GM19043 (cell line): ENCODE measurements around the gene U2AF2.
A peak's percentile ranks its signal among the peaks of the same experiment; 100 is the strongest.

Experiments used
- ATAC-seq: cut with Tn5 transposase; IDR thresholded peaks from one replicate; pipeline ENCODE4 v1.9.1; 2021; ENCODE audit warnings: low read depth; ENCODE audit not compliant: unreplicated experiment

Gene U2AF2

GRCh38 chr19:55654868-55655647 is at the start of gene U2AF2:
U2AF2 (plus strand) TSS chr19:55655035; CDS start chr19:55655105, 70 bp downstream.
- ATAC-seq: peak; percentile 31

GRCh38 chr19:55605207-55605636 is 49.6 kb upstream of the U2AF2 start:
- peak; percentile 63 for ATAC-seq

- no peak for ATAC-seq
Observed at GRCh38 chr19:55605637-55606470, 49.0 kb upstream of the U2AF2 start, which contains the start of gene ZNF865. ZNF865 (plus strand) TSS chr19:55605647; CDS start chr19:55613619, 7,972 bp downstream.

- ATAC-seq: no peak
Observed at GRCh38 chr19:55606471-55606787, 48.4 kb upstream of the U2AF2 start.

GRCh38 chr19:55606817-55607216 is 48.0 kb upstream of the U2AF2 start:
- no peak for ATAC-seq

- no peak for ATAC-seq
Observed at GRCh38 chr19:55609326-55609725, 45.5 kb upstream of the U2AF2 start.

- ATAC-seq: no peak
Observed at GRCh38 chr19:55611300-55611982, 43.4 kb upstream of the U2AF2 start.

GRCh38 chr19:55611983-55612645 is 42.7 kb upstream of the U2AF2 start:
- no peak for ATAC-seq

- ATAC-seq: no peak
Observed at GRCh38 chr19:55613396-55613795, 41.4 kb upstream of the U2AF2 start.

GRCh38 chr19:55613930-55614710 is 40.7 kb upstream of the U2AF2 start:
- no peak for ATAC-seq

GRCh38 chr19:55614711-55615542 is 39.9 kb upstream of the U2AF2 start:
- no peak for ATAC-seq

GRCh38 chr19:55615543-55616394 is 39.1 kb upstream of the U2AF2 start:
- no peak for ATAC-seq

GRCh38 chr19:55616395-55616875 is 38.4 kb upstream of the U2AF2 start:
- ATAC-seq: no peak

- no peak for ATAC-seq
Observed at GRCh38 chr19:55617426-55617825, 37.4 kb upstream of the U2AF2 start.

- ATAC-seq: no peak
Observed at GRCh38 chr19:55618426-55618825, 36.4 kb upstream of the U2AF2 start.

GRCh38 chr19:55619286-55619685 is 35.5 kb upstream of the U2AF2 start:
- no peak for ATAC-seq

- no peak for ATAC-seq
Observed at GRCh38 chr19:55620410-55621204, 34.2 kb upstream of the U2AF2 start.
